ENCODE results near the gene OPA3.
"Not testable (repeated sequence)": the region's sequence is repeated elsewhere in the genome, so short reads cannot be mapped to it uniquely, and the experiment has no call there.

Gene OPA3

DNA sequence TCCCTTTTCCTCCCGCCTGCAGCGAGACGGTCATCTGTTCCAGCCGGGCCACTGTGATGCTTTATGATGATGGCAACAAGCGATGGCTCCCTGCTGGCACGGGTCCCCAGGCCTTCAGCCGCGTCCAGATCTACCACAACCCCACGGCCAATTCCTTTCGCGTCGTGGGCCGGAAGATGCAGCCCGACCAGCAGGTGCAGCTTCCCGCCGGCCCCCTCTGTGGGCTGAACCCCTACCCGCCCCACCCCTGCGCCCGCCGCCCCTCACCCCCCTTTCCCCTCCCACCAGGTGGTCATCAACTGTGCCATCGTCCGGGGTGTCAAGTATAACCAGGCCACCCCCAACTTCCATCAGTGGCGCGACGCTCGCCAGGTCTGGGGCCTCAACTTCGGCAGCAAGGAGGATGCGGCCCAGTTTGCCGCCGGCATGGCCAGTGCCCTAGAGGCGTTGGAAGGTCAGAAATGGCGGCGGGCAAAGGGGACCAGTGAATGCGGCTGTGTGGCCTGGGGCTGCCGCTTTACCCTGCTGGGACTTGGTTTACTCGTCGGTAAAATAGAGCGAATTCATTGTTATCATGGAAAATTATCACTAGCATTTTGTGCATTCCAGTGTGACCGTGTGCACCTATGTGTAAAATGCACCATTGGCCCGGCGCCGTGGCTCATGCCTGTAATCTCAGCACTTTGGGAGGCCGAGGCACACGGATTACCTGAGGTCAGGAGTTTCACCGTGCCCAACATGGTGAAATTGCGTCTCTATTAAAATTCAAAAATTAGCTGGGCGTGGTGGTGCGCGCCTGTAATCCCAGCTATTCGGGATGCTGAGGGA is 66.7 kb downstream of the OPA3 start:
- DNase-seq, result no peak

DNA sequence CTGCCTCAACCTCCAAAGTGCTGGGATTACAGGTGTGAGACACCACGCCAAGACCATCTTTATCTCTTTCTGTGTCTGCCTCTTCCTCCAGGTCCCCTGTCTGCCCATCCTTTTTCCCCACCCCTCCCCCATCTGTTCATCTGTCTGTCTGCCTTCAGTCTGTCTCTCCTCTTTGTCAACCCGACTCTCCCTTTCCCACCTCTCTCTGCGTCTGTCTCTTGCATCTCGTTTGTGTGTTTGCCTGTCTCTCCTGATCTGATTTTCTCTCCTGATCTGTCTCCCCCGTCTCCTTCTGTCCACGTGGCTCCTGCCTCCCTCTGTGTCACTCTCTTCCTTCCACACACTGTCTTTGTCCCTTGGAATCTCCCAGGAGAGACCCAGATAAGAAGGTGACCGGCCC is 67.4 kb downstream of the OPA3 start:
- DNase-seq, result no peak

DNA sequence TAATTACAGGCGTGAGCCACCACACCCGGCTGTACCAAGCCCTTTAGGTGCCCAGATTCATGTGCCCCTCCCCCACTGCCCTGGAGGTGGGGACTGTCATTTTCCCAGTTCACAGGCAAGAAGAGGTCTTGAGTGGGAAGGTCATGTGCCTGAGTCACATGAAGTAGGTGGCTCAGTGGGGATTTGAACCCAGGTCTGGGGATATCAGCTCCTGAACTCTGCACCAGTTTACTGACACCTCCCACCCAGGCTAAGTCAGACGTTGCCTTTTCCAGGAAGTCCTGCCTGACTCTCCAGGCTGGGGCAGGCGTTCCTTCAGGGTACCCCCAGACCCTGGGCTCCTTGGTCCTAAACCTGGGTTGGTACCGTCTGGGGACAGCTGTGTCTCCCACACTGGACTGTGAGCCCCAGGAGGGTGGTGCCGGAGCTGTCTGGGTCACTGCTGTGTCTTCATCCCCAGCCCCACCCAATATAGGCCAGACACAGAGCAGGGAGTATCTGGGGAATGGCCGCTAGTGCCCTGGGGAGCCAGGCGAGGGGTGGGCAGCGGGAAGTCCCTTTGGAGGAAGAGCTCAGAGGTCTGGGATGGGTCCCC is 68.7 kb downstream of the OPA3 start:
- DNase-seq, result no peak

DNA sequence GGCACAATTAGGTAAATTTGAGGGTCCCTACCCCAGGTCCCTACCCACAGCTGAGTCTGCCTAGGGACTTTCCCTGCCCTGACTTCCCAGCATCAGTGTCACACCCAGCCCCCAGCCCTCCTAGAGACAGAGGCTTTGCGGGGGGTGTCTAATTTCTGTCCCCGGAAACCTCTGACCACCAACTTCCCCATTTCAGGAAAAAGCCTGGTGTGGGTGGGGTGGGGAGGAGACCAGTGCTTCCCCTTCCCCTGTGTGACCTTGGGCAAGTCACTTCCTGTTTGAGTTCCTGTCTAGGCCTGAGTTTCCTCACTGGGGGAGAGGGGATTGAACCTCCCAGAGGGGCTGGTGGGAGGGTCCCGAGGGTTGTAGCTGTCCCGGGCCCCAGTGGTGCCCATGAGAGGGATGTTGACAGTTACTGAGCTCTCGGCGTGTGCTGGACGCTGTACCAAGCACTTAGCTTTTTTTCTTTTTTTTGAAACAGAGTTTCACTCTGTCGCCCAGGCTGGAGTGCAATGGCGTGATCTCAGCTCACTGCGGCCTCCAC is 69.4 kb downstream of the OPA3 start:
- peak; percentile 34 for DNase-seq

GRCh38 chr19:45514376-45515051 is 70.1 kb downstream of the OPA3 start:
- DNase-seq, result no peak

- no peak for DNase-seq
Observed at GRCh38 chr19:45512881-45513483, 71.6 kb downstream of the OPA3 start.

- no peak for DNase-seq
Observed at GRCh38 chr19:45511074-45511473, 73.5 kb downstream of the OPA3 start.

DNA sequence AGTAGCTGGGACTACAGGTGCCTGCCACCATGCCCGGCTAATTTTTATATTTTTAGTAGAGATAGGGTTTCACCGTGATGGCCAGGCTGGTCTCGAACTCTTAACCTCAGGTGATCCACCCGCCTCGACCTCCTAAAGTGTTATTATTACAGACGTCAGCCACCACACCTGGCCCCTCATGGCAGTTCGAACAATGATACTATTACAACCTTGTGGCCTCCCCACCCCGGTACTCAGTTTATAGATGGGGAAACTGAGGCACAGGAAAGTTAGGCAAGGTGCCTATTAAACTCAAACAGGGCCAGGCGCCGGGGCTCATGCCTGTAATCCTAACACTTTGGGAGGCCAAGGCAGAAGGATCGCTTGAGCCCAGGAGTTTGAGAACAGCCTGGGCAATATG is 74.2 kb downstream of the OPA3 start:
- DNase-seq, result not testable (repeated sequence)

GRCh38 chr19:45509692-45510015 is 74.9 kb downstream of the OPA3 start:
- DNase-seq, result no peak

GRCh38 chr19:45508861-45509691 is 75.5 kb downstream of the OPA3 start:
- peak; percentile 50 for DNase-seq

DNA sequence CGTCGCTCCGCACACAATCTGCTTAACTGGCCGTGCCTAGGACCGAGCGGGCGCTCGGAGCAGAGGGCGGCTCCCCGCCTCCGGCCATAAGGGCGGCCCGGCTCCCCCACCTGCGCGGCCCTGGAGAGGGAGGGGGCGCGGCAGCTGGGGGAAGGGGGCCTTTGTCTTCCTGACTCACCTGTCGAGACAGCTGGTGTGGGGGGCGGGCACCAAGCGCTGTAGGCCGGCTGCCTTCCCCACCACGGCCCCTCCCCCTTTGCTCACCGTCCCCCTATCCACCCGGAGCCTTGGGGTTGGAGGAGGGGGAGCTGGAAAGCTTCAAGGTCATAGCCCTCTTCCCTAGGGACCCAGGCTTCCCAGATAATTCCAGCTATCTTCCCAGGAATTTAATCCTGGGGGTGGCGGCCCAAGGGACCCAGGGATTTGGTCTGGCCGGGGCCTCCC is 76.2 kb downstream of the OPA3 start:
- DNase-seq, result peak; percentile 65

DNA sequence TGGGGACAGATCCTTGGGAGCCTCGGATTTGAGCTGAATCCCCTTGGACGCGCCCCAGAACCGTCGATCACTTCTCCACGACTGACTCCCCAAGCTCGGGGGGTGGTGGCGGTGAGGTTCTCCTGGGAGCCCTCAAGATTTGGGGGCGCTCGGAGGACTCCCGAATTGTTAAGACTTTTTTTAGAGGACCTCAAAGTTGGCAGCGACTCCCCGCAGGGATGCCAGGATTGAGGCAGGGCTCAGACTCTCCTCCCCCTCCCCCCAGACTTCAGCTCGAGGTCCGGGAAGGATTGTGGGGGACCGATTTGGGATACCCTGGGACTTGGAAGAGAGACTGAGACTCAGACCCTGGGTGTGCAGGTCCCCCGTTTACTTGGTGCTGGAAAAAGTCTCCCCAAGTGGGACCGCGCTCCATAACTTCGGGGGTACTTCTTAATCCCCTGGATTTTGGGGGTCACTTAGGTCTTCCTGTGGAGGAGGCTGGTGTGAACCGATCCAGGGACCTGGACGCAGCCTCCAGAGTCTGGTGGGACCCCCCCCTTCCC is 76.7 kb downstream of the OPA3 start:
- DNase-seq, result no peak

DNA sequence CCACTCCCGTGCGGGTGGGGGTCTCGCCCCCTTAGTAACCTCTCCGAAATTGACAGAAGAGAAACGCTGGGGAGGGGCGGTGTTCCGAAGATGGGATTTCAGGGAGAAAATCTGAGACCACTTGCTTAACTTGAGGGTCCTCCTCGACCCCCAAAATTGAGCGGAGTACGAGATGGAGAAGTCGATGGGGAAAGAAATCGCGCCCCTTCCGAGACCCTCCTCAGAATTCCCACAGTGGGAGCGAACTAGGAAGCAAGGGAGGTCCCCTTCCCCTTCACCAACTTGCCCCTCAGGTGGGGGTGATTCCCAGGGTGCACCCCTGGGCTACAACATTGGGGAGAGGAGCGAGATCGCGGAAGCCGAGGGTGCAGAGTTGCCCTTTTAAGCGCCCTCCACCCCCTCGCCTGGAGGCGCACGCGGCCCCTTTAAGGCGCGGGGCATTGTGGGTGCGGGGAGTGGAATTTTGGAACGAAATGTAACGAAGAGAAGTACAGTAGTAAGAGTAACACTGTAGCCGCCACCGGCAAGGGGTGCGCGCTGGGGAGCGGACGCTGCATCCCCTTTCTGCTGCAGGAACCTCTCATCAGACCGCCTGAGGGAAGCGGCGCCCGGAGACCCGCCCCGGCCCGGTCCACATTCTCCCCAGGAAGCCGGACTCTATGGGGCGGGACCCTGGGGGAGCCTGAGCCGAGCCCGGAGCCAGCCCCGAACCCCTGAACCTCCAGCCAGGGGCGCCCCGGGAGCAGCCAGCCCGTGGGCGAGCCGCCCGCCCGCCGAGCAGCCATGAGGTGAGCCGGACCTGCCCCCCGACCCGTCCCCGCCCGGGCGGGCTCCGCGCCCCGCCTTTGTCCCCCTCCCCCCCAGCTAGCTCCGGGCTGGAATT is 77.4 kb downstream of the OPA3 start, which contains the start of gene VASP:
Gene VASP, plus strand, starts transcription at position 491 of the 883 bp plus-strand sequence. Its CDS starts 293 bp downstream, at position 784.
- DNase-seq, result peak; percentile 90

GRCh38 chr19:45506246-45506988 is 78.2 kb downstream of the OPA3 start:
- DNase-seq, result peak; percentile 100

DNA sequence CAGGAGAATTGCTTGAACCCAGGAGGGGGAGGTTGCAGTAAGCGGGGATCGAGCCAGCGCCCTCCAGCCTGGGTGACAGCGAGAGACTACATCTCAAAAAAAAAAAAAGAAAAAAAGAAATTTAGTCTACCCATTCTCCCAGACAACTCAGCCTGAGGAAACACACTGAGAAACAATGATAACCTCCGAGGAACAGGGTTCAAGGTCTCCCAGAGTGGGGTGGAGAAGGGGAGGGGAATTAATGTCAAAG is 78.7 kb downstream of the OPA3 start:
- DNase-seq, result no peak

GRCh38 chr19:45505151-45505995 is 79.2 kb downstream of the OPA3 start:
- DNase-seq, result no peak

DNA sequence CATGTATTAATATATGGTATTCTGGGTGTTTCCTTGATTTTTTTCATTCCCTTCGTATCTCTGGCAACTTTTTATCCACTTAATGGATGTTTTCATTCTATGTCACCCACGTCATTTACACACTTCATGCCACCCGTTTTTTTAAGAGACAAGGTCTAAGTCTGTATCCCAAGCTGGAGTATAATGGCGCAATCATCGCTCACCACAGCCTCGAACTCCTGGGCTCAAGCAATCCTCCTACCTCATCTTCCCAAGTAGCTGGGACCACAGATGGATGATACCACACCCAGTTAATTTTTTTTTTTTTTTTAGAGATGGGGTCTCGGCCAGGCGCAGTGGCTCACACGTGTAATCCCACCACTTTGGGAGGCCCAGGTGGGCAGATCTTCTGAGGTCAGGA is 80.7 kb downstream of the OPA3 start:
- no peak for DNase-seq

- DNase-seq, result no peak
Observed at GRCh38 chr19:45502111-45502510, 82.5 kb downstream of the OPA3 start.

GRCh38 chr19:45501730-45502014 is 82.9 kb downstream of the OPA3 start:
- DNase-seq, result no peak

Measured in CD4-positive, alpha-beta T cell treated with Interleukin-17A for 4 hours (primary cell).